Liver (tissue), 9 donors: ENCODE data around the gene CCNYL1. TPM values are rescaled to one million over a fixed set of nuclear protein-coding genes. Genes with fewer than 3 reads are reported as not detected.
"Not testable (repeated sequence)": the region's sequence is repeated elsewhere in the genome, so short reads cannot be mapped to it uniquely, and the experiment has no call there.

Experiments used
- DNase-seq: peaks from one replicate; pipeline ENCODE4 v3.0.0-alpha.2; 2017; ENCODE audit warnings: low spot score
- H3K27ac ChIP-seq, 2 donors: one replicate each; pipeline ENCODE4 v1.7.0; 2013; ENCODE audit warnings: inconsistent platforms in 2 of 2, low read length in 2 of 2, control low read depth in 1 of 2, low read depth in 1 of 2, mild to moderate bottlenecking in 1 of 2
- H3K27me3 ChIP-seq, 4 donors: one replicate each; pipeline versions ENCODE4 v1.6.1 to v1.7.0; 2013; ENCODE audit warnings: low read length in 3 of 4, inconsistent platforms in 1 of 4, mild to moderate bottlenecking in 1 of 4, moderate library complexity in 1 of 4; ENCODE audit not compliant: control insufficient read depth in 4 of 4, insufficient read depth in 4 of 4
- H3K36me3 ChIP-seq, 4 donors: one replicate each; pipeline versions ENCODE4 v1.6.1 to v1.7.0; 2013; ENCODE audit warnings: low read length in 3 of 4, mild to moderate bottlenecking in 3 of 4, low read depth in 1 of 4, moderate library complexity in 1 of 4; ENCODE audit not compliant: control insufficient read depth in 4 of 4, insufficient read depth in 3 of 4
- H3K4me1 ChIP-seq, 4 donors: one replicate each; pipeline versions ENCODE4 v1.6.1 to v1.7.0; 2013; ENCODE audit warnings: low read length in 3 of 4, mild to moderate bottlenecking in 3 of 4, moderate library complexity in 1 of 4; ENCODE audit not compliant: control insufficient read depth in 4 of 4, insufficient read depth in 4 of 4
- H3K4me3 ChIP-seq, 3 donors: one replicate each; pipeline versions ENCODE4 v1.6.1 to v1.7.0; 2013; ENCODE audit warnings: low read length in 3 of 3, control low read depth in 1 of 3, low read depth in 1 of 3, mild to moderate bottlenecking in 1 of 3
- H3K9ac ChIP-seq, 2 donors: one replicate each; pipeline ENCODE4 v1.7.0; 2013; ENCODE audit warnings: low read length in 2 of 2, mild to moderate bottlenecking in 2 of 2, moderate library complexity in 2 of 2, control low read depth in 1 of 2, low read depth in 1 of 2
- H3K9me3 ChIP-seq, 4 donors: one replicate each; pipeline versions ENCODE4 v1.6.1 to v1.7.0; 2013; ENCODE audit warnings: low read length in 3 of 4; ENCODE audit not compliant: control insufficient read depth in 4 of 4
- ATF3 ChIP-seq: IDR thresholded peaks from 2 replicates; pipeline ENCODE4 v1.6.1; 2016; ENCODE audit warnings: antibody characterized with exemption
- EGR1 ChIP-seq, 2 donors: IDR thresholded peaks; 2 replicates each; pipeline ENCODE4 v1.6.1; 2016 to 2018; ENCODE audit warnings: antibody characterized with exemption in 2 of 2, low read depth in 2 of 2
- FOXA1 ChIP-seq: IDR thresholded peaks from 2 replicates; pipeline ENCODE4 v1.6.1; 2016; ENCODE audit warnings: antibody characterized with exemption
- FOXA2 ChIP-seq: IDR thresholded peaks from 2 replicates; pipeline ENCODE4 v1.6.1; 2016; ENCODE audit warnings: antibody characterized with exemption
- GABPA ChIP-seq, 2 donors: IDR thresholded peaks in 1 of 2; conservative IDR thresholded peaks in 1 of 2; 2 replicates each; pipeline ENCODE4 v1.6.1; 2016; ENCODE audit warnings: antibody characterized with exemption in 2 of 2, mild to moderate bottlenecking in 1 of 2, moderate library complexity in 1 of 2
- HNF4A ChIP-seq, 2 donors: conservative IDR thresholded peaks; 2 replicates each; pipeline ENCODE4 v1.6.1; 2016; ENCODE audit warnings: antibody characterized with exemption in 2 of 2, mild to moderate bottlenecking in 2 of 2
- HNF4G ChIP-seq: IDR thresholded peaks from 2 replicates; pipeline ENCODE4 v1.6.1; 2016; ENCODE audit warnings: antibody characterized with exemption
- JUND ChIP-seq, 2 donors: IDR thresholded peaks; 2 replicates each; pipeline ENCODE4 v1.6.1; 2016; ENCODE audit warnings: antibody characterized with exemption in 2 of 2
- NR2F2 ChIP-seq: IDR thresholded peaks from 2 replicates; pipeline ENCODE4 v1.6.1; 2016; ENCODE audit warnings: antibody characterized with exemption
- REST ChIP-seq: IDR thresholded peaks from 2 replicates; pipeline ENCODE4 v1.6.1; 2016; ENCODE audit warnings: antibody characterized with exemption, mild to moderate bottlenecking
- RXRA ChIP-seq, 2 donors: IDR thresholded peaks; 2 replicates each; pipeline ENCODE4 v1.6.1; 2017 to 2018; ENCODE audit warnings: antibody characterized with exemption in 2 of 2, mild to moderate bottlenecking in 1 of 2
- SP1 ChIP-seq: IDR thresholded peaks from 2 replicates; pipeline ENCODE4 v1.6.1; 2018; ENCODE audit warnings: antibody characterized with exemption, mild to moderate bottlenecking
- TAF1 ChIP-seq: conservative IDR thresholded peaks from 2 replicates; pipeline ENCODE4 v1.6.1; 2016; ENCODE audit warnings: antibody characterized with exemption, mild to moderate bottlenecking
- YY1 ChIP-seq: IDR thresholded peaks from 2 replicates; pipeline ENCODE4 v1.6.1; 2016; ENCODE audit warnings: antibody characterized with exemption, mild to moderate bottlenecking
- WGBS: extraction: QIAGEN DNeasy Blood & Tissue Kit; methylation state at CpG from one replicate; pipeline ENCODE4 v1.1.7; 2013; 5-methylcytosine and 5-hydroxymethylcytosine counted together
- polyA plus RNA-seq, 2 donors: library from polyadenylated mRNA; stranded (reverse) in 1 of 2; unstranded in 1 of 2; fragments of 200-250 nt in 1 of 2; fragments of >200 nt in 1 of 2; fragmentation: Nextera tagmentation in 1 of 2; extraction: Ambion mirVana in 1 of 2; gene quantifications; one replicate each; pipeline versions ENCODE4 v1.2.1 to v1.2.3, GENCODE V29; 2013 to 2015
- total RNA-seq, 2 donors: library from RNA; depleted of rRNA; stranded (reverse); fragments of >200 nt; gene quantifications; one replicate each; pipeline ENCODE4 v1.2.3, GENCODE V29; 2014
- TF ChIP-seq, protein P1 (sequence below): IDR thresholded peaks from 2 replicates; pipeline ENCODE4 v1.6.1; 2016; ENCODE audit warnings: antibody characterized with exemption
- donor health status: healthy.
- donor health status: healthy.
- donor health status: healthy.
- donor health status: healthy.
- donor health status: healthy.

CCNYL1 gene
- total and polyA plus RNA-seq, 4 donors, result 5.8 to 9.3 (median 8.2) TPM

DNA sequence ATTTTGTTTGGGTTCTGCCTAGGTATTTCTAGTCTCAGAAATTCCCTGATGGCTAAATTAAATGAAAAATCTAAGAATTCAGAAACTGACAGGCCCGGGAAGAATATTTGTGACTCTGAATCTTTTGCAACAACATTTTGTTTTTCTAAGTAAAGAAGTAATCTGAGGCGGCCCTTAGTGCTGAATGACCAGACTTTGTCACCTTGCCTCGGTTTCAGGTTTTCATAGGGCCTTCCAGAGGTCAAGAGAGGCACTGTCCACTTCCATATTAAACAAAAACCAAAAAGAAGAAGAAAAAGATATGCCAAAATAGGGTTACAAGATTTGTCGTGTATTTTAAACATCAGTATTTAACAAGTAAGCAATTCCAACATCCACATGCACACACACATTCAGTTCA, 16.1 kb upstream of the CCNYL1 start:
- H3K36me3 ChIP-seq, result no peaks in the 10 kb centered on the region
- DNase-seq, result no peak
- no peaks in the 10 kb centered on the region for H3K4me1 ChIP-seq
- no peak overlapping the region for H3K4me3 ChIP-seq
- H3K9me3 ChIP-seq, result no peaks in the 10 kb centered on the region
- H3K27me3 ChIP-seq, result no peaks in the 10 kb centered on the region
- no peak for TF ChIP-seq EGR1 (IDR thresholded peaks at IDR 0.05; ENCODE audit: low read depth in 2 of 2)
- TF ChIP-seq, protein P1, sequence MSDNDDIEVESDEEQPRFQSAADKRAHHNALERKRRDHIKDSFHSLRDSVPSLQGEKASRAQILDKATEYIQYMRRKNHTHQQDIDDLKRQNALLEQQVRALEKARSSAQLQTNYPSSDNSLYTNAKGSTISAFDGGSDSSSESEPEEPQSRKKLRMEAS, result no peak
- no peak overlapping the region for H3K27ac ChIP-seq
- H3K9ac ChIP-seq, result no peak overlapping the region
- 71% methylated on average over 4 of the region's 4 CpGs for WGBS

GRCh38 chr2:207696911-207697310, 14.5 kb upstream of the CCNYL1 start:
- not testable (repeated sequence) for H3K27ac ChIP-seq, H3K36me3 ChIP-seq, DNase-seq, H3K9ac ChIP-seq, H3K27me3 ChIP-seq, H3K4me1 ChIP-seq, H3K4me3 ChIP-seq, H3K9me3 ChIP-seq
- 63% methylated on average over 5 of the region's 5 CpGs for WGBS

GRCh38 chr2:207697411-207697810, 14.0 kb upstream of the CCNYL1 start:
- TF ChIP-seq REST (no peak), TAF1 (no peak), RXRA (IDR thresholded peaks at IDR 0.05) (no peak), YY1 (no peak), FOXA2 (no peak), ATF3 (no peak), HNF4G (no peak), SP1 (no peak), JUND (IDR thresholded peaks at IDR 0.05) (no peak), HNF4A (conservative IDR thresholded peaks at IDR 0.05) (no peak), GABPA (IDR thresholded peaks at IDR 0.05 in 1 of 2, conservative IDR thresholded peaks at IDR 0.05 in 1 of 2) (no peak), NR2F2 (no peak), EGR1 (IDR thresholded peaks at IDR 0.05; ENCODE audit: low read depth in 2 of 2) (no peak), FOXA1 (no peak)
- H3K9me3 ChIP-seq, result no peaks in the 10 kb centered on the region
- no peak overlapping the region for H3K4me3 ChIP-seq
- no peak overlapping the region for H3K9ac ChIP-seq
- no peaks in the 10 kb centered on the region for H3K4me1 ChIP-seq
- no peaks in the 10 kb centered on the region for H3K27me3 ChIP-seq
- 96% methylated on average over 1 of the region's 1 CpG for WGBS
- no peaks in the 10 kb centered on the region for H3K36me3 ChIP-seq
- no peak overlapping the region for H3K27ac ChIP-seq
- DNase-seq, result no peak
